ENCODE results near the gene TTC29.
A peak's percentile ranks its signal among the peaks of the same experiment; 100 is the strongest.

TTC29 gene, protein sequence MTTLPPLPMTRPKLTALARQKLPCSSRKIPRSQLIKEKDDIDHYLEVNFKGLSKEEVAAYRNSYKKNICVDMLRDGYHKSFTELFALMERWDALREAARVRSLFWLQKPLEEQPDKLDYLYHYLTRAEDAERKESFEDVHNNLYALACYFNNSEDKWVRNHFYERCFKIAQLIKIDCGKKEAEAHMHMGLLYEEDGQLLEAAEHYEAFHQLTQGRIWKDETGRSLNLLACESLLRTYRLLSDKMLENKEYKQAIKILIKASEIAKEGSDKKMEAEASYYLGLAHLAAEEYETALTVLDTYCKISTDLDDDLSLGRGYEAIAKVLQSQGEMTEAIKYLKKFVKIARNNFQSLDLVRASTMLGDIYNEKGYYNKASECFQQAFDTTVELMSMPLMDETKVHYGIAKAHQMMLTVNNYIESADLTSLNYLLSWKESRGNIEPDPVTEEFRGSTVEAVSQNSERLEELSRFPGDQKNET

DNA sequence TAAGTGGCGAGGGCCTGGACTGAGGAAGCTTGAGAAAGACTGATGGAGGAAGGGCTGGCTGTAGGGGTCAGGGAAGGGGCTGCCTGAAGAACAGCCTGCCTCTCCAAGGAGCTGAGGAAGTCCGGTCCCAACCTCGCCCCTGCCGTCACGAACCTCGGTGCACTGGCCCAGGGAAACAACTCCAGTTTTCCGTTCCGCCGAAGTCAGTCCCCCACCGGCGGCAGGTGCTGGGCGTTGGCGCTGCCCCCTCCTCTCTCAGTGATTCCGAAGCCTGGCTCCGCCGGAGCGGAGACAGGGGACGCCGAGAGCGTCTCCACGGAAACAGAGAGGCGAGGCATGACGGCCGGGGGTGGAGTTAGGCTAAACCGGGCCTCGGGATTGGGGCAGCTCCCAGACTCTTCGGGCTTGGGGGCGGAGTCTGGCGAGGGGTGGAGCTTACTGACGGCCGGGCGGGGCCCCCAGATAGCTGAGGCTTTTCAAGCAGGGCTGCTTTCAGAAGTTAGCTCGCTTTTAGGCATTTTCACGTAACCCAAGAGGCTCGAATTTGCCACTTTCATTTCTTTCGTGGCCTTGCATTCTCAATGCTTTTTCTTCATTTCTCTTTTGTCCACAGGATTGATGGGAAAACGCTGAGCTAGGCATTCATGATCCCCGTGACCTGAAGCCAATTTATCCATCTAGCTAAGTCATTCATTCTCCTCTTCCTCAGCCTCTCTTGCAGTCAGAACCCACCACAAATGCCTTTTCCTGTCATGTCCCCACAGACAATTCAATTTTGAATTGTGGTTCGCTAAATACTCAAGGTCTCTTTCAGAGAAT is at the start of gene TTC29:
TSS of gene TTC29 (minus strand) at position 309 of the 819 bp plus-strand sequence. CDS start 5,969 bp downstream, outside the sequence.
- DNase-seq (ENCODE audit: low read depth in 3 of 3) = peak; percentile 61 to 88 (median 74)

DNA sequence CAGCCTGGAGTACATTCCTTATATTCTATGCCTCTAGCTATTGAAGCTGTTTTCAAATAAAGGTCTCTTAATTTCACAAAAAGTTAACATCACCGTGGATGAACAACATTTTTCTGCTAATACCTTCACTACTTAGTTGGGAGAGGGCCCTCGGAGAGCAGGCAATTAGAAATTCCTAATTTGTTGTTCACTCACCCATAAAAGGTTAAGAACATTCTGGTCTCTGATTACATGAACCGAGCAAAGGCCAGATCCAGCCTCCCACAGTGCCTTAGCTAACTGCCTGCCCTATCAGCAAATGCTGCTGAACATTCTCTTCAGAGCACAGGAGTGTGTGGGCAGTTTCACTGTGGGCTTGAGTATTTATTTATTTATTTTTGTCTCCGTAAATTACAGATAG is 36.0 kb upstream of the TTC29 start:
- no peak for DNase-seq (ENCODE audit: low read depth in 3 of 3)

DNA sequence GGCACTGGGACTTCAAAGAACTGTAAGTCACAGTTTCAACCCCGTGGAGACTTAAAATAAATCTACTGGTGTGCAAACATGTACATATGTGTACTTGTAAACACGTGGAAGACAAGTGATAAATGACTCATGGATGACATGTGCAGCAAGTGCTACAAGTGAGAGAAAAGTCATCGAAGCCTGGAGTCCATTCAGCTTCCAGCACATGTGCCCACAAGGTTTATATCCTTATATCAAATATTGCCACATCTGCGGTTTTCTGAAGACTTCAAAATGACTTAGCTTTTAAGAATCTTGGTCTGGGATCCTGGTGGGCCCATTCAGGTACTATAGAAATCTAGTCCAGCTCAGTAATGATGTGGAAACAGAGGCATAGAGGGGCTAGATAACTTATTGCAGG is 33.0 kb upstream of the TTC29 start:
- no peak for DNase-seq (ENCODE audit: low read depth in 3 of 3)

DNA sequence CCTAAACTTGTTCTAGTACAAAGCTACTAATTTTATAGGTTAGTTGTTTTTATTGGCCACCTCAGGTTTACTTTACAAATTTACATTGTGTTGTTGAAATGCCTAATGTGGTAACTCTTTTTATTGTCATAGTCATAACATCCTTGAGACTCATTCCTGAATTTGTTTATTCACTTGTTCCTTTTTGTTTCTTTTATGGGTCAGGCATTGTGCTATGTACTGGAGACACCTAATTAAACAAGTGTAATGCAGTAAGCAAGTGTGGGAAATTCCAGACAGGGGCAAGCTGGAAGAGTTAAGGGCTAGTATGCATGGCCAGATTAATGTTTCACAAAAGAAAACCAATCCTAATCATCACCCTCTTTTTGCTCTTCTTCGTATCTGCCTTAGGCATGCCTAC is 30.5 kb upstream of the TTC29 start:
- no peak for DNase-seq (ENCODE audit: low read depth in 3 of 3)

DNA sequence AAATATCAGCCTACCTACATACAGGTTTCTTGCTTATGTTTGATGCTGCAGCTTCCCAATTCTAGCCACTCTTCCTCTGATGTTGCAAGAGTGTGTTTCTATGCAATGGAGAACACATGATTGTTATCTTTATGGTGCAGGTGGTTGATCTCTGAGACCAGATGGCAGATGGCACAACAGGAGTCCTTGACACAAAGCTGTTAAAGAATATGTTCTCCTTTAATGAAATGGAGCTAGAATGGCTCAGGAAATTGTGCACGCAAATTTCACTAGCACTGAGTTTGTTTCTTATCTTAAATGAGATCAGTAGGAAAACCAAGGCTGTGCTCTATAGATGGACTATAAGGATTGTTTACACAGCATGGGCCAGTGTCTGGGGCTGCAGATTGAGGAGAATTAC is 29.9 kb upstream of the TTC29 start:
- DNase-seq (ENCODE audit: low read depth in 3 of 3) = no peak

DNA sequence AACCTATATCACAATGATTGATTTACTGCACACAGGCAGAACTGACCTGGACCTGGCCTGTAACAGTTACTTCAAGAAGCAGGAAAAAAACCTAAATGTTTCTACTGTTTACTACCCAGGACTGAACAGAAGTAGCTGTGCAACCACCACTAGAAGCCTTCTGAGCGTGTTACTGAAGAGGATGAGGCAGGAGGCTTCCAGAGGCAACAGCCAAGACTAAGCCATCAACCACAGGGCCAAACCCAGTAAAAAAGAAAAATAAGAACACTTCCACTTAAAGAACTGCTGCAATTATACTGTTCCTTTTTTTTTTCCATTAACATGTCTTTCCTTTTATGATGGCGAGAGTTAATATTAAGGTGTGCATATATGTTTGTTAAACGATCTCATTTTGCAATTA is 29.4 kb upstream of the TTC29 start:
- no peak for DNase-seq (ENCODE audit: low read depth in 3 of 3)

DNA sequence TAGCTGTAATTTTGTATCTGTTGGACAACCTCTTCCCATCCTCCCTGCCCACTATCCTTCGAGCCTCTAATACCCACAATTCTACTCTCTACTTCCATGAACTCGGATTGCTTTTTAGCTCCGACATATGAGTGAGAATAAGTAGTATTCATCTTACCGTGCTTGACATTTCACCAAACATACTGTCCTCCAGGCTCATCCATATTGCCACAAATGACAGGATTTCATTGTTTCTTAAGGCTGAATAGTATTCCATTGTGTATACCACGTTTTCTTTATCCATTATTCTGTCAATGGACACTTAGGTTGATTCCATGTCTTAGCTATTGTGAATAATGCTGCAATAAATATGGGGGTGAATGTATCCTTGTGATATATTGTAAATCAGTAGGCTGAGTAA is 26.4 kb upstream of the TTC29 start:
- no peak for DNase-seq (ENCODE audit: low read depth in 3 of 3)

DNA sequence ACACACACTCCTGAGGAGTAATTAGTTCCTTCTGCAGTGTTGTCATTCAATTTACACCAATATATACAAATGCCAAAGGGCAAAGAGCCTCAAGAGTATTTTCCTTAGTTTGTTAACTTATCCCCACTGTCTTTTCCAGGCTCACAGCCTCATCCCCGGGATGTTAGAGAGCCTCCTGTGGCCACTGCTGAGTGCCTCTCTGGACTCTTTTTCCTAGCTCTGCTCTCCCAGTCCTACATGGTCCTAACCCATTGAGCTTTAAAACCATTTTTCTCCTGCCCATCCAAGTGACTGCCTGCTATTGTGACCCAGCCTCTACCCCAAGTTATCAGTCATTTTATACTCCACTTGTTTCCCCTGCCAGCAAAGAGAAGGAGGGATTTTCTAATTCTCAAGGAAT is 23.5 kb upstream of the TTC29 start:
- DNase-seq (ENCODE audit: low read depth in 3 of 3) = no peak

DNA sequence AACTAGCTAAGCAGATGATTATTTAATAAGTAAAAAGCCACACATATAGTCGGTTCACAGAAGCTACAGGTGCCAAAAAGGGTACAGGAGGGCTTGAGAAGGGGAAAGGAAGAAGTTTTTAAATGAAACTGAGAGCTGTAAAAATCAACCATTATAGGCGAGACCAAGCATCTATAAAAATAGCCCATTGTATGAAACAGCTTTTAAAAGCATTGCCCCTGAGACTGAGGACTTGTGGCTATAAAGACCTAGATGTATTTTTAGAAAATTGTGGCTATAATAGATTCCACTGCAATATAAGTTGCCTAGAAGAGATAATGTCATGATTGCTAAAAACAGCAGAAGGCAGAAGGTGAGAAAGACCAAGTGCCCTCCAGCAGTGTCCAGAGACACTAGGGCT is 15.0 kb upstream of the TTC29 start:
- DNase-seq (ENCODE audit: low read depth in 3 of 3) = no peak

DNA sequence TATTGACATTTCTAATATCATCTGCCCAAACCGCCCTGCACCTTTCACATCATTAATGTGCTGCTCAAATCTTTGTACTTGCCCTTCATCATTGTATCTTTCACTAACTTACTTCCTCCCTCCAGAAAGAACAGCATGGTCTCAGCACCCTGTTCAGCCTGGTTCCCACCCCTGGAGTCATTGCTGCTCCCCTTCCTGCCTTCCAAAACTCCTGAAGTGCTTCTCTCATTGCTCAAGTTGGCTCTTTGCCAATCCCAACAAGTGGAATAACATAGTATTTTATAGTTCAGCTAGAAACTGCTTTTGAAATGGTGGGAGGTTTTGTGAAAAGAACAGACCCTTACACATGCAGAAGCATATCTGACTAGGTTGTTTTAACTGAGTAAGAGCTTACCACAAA is 14.0 kb upstream of the TTC29 start:
- no peak for DNase-seq (ENCODE audit: low read depth in 3 of 3)

DNA sequence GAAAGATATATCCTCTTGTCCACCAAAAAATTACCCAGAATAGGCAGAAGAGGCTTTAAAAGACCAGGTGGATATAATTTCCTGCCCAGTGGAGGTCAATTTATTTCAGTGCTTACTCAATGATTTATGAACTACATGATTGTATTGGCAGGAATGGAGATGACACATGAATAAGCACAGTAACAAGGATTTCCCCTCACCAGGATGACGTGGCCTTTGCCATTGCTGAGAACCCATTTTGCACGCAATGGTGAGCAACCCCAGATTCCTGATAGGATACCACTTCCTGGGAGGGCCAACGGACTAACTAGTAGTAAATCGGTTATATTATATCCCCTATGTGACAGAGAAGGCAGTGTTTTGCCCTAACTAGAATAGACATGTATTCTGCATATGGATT is 11.6 kb upstream of the TTC29 start:
- no peak for DNase-seq (ENCODE audit: low read depth in 3 of 3)

DNA sequence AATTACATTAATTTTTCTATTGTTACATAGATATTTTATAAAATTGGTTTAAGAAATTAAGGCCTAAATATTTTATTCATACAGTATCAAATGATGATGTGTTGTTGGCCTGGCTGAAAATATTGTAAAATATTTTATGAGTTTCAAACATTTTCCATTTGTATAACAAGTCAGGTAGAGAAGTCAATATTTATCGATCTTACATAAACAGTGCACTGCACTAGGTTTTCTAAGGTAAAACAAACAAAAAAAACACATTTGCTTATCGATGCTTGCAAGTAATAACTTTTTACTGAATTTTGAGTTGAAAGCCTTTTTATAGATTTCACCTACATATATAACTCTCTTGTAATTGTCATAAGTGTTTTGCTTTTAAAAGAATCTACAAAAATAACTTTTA is 7.2 kb upstream of the TTC29 start:
- DNase-seq (ENCODE audit: low read depth in 3 of 3) = no peak

DNA sequence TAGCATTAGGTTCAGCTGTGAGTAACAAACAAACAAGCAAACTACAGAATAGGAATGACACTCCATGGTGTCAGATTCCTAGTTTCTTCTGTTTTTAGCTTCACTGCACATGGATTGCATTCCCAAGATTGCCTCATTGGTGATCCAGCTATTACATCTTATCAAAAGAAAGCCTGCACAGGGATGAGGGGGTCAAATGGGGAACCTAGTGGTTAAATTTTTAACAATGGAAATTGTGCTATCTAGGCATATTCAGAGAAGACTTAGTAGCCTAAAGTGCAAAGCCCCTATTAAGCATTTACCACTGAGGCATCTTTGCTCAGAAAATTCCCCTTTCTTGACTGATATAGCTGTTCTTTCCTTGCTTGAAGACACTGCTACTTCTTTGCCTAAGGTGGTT is 3.9 kb upstream of the TTC29 start:
- DNase-seq (ENCODE audit: low read depth in 3 of 3) = no peak

DNA sequence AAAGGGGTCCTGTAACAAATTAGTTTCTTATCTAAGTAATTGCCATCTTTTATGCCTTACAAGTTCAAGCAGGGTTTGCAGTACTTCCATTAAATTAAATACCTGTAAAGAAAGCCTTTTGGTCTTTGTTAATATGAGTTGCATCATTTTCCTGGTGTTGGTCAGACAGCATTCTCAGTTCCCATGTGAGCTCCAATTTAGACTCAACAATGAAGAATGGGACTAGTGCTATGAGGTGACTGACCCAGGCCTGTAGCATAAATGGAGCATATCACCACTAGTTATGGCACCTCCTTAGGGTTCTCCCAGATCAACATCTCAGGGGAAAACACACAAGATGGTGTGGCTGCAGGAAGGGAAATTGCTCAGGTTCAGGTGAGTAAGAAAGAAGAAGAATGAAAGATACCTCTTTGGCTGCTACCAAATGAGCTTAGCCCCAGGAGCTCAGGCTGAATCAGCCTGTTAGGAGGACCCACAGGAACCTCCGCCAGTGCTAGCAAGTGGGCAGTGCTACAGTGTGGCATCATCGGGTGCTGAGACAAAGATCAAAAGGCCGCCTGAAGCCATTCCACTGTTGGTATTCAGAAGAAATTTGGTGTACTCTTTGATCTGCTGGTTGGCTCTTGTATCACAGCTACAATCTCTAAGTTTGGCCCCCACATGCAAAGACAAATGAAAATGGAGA is 1.8 kb downstream of the TTC29 start:
- no peak for DNase-seq (ENCODE audit: low read depth in 3 of 3)

DNA sequence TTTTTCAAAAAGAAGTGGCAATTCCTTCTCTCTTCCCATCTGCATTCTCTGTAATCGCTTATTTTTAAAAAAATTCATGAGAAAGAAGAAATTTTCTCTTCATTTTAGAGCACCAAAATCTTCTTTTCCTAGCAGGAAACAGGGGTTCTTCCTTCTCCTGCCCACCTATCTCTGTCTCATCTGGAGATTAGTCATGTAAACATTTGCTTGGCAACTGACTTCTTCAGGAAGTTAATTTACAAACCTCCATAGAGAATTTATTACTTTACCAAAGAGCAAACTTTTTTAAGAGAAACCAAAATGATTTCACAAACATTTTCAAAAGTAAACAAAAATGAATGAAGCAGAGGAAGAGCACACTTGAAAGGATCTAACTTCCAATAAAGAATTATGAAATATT is 13.5 kb downstream of the TTC29 start:
- DNase-seq (ENCODE audit: low read depth in 3 of 3) = no peak

DNA sequence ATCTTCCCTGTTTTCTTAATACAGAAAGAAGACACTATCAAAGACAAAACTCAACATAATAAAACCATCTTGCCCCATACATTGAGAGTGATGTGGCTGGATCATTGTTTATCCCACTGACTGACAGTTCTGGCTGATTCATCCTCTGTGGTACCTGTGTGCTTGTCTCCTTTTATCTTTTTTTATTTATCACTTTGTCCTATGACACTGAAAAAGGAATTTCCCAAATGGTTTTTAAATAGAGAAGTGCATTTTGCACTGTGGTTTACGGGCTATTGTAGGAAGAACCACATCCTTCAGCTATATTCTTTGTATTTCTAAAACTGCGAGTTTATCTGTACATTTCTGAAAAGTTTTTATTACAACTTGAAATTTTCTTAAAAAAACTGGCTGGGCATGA is 15.0 kb downstream of the TTC29 start:
- DNase-seq (ENCODE audit: low read depth in 3 of 3) = no peak

DNA sequence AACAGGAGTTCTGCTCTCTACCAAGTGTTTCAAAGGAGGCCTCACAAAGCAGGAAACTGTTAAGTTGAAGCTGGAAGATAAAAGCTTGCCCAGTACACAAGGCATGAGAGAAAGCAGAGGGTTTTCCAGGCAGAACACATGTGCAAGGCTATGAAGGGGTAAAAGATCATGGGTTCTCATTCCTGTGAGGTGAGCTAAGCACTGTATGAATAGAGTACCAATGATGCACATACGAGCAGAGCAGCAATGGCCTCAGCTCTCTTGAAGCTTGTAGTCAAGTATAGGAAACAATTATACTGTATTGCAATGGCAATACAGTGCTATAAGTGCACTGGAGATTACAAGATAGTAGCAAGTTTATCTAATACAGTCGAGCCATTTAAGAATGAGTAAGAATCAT is 18.0 kb downstream of the TTC29 start:
- no peak for DNase-seq (ENCODE audit: low read depth in 3 of 3)

DNA sequence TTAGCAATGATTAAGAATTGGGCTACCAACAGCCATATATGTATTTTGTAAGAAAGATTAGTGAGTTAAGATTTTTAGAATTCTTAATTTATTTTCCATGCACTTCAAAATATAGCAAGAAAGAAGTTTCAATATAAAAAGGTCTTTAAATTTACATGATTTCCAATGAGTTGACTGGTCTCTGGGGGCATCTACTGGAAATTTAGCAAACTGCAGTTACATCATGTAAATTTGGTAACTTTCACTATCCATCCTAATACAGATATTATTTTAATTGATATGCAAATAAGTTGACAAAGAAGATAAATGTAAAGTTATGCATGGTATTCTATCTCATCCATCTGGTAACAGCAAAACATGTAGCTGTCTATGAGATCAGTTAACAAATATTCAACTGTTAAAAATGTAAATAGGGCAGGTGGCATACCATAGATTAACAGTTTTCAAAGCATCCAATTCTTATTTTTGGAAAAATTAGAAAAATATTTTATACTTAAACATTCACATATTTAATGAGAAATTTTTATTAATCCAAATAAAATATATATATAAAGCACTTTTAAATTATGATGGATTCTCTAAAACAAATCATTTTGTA is 29.1 kb downstream of the TTC29 start:
- no peak for DNase-seq (ENCODE audit: low read depth in 3 of 3)

DNA sequence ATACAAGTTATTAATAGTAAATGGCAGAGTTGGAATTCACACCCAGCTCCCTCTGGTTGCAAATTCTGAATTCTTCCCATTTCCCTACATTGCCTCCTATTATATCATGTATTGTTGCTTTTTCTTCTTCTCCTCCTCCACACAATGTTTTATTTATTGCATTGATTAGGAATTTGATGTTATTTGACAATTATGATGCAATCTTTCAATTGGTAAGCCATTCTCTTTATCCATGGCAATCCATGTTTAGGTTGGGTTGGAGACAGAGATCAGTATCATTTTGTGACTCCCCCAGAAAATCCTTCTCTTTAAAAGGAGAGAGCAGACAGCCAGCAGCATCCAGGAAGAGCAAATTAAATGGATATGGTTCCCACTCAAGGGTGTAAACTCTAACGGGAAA is 30.5 kb downstream of the TTC29 start:
- no peak for DNase-seq (ENCODE audit: low read depth in 3 of 3)

DNA sequence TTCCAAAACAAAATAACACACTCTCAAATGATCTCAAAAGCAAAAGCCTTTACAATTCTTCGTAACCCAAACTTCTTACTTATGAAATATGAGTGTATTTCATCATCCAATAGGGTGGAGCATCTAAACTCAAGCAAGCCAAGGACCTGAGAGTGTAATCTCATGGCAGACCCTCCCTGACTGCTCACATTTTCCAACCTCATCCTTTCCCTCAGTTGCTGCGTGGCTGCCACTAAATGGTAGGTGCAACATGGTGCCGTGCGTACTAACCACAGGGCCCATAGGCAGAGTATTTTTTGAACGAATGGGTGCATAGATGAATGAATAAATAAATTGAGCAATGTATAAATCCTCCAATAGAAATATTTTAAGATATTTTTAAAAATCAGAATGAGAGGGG is 45.4 kb downstream of the TTC29 start:
- DNase-seq (ENCODE audit: low read depth in 3 of 3) = peak in 1 of 3 experiments; percentile 1

DNA sequence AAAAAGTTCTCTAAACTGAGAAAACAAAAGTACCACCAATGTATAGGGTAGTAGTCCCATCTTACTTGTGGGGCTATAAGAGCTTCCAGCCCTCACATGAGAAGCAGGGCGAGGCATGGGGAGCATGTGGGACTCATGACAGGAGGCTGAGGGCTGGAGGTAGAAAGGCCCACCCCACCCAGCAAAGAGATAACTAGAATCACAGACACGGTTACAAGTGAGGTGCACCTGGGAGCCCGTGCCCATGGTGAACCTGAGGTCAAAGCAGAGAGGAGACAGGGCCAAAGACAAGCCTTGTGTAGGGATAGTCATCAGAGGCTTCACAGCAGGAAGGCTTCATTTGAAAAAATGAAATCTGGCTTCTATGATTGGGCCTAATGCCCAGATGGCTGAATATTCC is 55.4 kb downstream of the TTC29 start:
- no peak for DNase-seq (ENCODE audit: low read depth in 3 of 3)

DNA sequence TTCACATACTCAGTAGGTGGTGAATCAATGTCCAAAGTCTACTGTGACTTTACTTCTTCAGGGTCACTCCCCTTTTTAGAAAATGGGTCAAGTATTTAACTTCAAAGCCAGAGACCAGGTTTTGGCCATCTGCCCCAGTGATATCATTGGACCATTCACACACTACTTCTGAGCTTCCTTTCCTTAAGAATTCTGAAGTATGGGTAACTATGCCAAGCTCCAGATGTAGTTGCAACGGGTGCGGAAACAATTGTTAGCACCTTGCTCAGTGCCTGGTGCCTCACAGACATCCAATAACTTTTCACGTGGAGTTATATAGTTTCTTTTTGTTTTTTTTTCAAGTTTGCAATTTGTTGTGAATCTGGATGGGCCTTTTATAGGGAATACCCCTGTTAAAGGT is 62.6 kb downstream of the TTC29 start:
- no peak for DNase-seq (ENCODE audit: low read depth in 3 of 3)

All from stimulated activated CD4-positive, alpha-beta T cell treated with anti-CD3 and anti-CD28 coated beads, TNF-alpha, amount 100 ng/mL, for 24 hours (primary cell).